ENCODE data around the gene GNAI2.
"Not testable (repeated sequence)": the region's sequence is repeated elsewhere in the genome, so short reads cannot be mapped to it uniquely, and the experiment has no call there.

Gene GNAI2

DNA sequence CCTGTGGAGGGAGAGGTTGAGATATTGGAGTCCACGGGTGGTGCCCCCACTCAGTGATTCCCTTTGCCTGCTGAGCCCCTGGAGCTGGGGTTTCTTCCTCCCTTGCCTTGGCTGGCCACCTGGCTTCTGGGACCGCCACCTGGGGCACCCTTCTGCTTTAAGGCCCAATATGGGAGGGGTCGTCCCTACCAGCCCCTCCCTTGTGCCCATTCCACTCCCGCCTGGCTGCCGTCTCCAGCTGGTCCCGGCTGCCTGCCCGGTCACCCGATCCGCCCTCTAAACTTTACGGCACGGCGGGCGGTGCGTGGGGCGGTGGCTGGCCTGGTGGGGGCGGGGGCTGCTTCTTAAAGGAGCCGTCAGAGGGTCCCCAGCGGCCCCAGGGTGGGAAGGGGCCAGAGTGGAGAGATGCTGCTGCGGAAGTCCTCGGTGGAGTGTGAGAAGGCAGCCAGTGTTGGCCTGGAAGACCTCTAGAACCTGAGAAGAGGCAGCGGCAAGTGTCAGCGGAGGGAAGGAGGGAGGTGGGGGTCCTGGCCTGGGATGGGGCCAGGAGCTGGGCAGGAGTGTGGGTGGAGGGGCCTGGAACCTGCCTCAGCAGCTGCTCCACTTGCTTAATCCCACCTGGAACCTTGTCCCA lies 31.4 kb downstream of the GNAI2 start:
- no peak for DNase-seq

DNA sequence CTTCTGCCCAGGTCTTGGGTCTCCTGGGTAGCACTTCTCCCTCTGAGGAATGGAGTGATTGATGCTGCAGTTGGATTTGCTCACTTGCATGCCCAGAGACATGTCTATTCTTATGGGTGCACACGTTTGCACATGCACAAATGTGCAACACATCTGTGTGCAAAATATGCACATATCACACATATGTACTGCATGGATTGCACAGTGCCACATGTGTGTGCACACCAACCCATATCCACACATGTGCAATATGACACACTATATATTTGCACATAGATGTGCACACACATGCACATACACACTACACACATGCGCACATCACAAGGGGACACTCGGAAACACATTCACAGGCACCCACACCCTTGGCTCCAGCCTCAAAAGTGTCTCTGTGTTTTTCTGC lies 32.3 kb downstream of the GNAI2 start:
- DNase-seq: no peak

DNA sequence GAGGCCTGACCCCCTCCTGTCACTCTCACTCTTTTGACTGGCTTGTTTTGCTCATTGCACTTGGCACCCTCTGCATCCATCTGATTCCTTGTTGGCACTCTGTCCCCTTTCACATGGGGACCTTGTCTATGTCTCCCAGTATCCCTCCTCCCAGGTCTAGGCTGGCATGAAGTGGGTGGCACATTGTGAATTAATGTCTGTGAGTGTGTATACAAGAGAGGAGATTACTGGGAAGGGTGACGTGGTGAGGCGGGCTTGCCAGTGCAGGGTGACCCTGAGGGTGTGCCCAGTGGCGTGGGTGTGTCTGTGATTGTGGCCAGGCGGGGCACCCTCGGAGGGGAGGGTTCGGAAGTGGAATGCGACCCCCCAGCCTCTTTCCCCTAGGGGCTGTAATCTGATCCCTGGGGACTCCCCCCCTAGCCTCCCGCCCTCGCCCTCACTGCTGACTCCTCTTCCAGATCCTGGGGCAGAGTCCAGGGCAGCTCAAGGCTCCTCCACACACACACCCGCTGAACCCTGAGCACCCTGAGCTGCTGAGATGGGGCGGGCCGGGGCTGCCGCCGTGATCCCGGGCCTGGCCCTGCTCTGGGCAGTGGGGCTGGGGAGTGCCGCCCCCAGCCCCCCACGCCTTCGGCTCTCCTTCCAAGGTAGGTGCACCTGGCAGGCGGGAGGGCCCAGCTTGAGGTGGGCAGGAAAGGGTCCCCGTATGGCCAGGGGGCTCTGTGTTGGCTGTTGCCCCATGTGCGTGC lies 32.9 kb downstream of the GNAI2 start, which contains the start of gene SEMA3B:
TSS of gene SEMA3B (plus strand) at position 445 of the 749 bp plus-strand sequence. CDS start at position 539, 94 bp downstream.
- DNase-seq: no peak

DNA sequence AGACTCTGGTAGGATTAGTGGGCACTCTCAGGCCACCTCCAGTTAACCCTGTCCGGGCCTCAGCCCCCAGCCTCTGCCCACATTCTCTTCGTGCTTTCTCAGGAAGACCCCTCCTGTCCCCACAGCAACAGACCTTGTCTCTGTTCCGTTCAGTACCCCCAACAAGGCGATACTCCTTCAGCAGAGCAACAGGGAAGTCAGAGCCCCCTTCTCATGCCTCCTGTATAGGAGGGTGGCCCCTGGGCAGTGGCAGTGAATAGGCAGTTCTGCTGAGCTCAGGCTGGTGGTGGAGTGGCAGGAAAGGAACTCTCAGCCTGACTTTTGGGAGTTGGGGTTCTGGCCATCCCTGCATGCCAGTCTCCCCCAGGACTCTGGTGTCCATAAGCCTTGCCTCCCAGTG lies 33.5 kb downstream of the GNAI2 start:
- no peak for DNase-seq

DNA sequence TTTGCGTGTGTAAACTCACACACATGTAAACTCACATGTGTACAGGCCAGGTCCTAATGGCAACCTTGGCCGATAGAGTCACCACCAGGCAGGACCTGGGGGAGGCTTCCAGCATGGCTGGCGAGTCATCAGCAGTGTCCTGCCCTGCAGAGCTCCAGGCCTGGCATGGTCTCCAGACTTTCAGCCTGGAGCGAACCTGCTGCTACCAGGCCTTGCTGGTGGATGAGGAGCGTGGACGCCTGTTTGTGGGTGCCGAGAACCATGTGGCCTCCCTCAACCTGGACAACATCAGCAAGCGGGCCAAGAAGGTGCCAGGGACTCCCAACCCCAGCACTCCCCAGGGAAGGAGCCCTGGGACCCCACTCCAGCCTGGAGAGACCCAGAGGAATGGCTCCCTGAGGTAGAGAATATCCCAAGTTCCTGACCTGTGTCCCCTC lies 34.0 kb downstream of the GNAI2 start:
- DNase-seq: no peak

DNA sequence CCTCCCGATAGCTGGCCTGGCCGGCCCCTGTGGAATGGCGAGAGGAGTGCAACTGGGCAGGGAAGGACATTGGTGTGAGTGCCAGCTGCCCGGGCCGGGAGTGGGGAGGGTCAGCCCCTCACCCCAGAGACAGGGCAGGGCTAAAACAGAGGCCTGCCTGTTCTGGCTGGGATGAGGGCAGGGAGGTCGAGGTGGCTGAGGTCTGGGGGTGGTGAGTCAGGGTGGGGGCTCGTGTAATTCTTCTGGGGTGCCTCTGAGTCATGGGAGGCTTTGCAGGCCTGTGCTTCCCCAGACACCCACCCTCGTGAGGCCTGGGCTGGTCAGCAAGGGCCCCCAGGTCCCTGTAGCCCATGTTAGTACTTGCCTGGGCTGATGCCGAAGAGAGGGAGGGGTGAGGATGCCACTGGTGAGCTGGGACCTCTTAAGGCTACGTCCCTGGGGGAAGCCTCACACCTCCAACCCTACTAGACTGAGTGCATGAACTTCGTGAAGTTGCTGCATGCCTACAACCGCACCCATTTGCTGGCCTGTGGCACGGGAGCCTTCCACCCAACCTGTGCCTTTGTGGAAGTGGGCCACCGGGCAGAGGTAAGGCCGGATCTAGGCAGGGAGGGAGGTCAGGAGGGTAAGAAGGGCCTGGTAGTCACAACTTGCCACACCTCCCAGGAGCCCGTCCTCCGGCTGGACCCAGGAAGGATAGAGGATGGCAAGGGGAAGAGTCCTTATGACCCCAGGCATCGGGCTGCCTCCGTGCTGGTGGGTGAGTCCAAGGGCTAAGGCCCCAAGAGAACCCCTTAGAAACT lies 34.6 kb downstream of the GNAI2 start:
- DNase-seq: no peak

DNA sequence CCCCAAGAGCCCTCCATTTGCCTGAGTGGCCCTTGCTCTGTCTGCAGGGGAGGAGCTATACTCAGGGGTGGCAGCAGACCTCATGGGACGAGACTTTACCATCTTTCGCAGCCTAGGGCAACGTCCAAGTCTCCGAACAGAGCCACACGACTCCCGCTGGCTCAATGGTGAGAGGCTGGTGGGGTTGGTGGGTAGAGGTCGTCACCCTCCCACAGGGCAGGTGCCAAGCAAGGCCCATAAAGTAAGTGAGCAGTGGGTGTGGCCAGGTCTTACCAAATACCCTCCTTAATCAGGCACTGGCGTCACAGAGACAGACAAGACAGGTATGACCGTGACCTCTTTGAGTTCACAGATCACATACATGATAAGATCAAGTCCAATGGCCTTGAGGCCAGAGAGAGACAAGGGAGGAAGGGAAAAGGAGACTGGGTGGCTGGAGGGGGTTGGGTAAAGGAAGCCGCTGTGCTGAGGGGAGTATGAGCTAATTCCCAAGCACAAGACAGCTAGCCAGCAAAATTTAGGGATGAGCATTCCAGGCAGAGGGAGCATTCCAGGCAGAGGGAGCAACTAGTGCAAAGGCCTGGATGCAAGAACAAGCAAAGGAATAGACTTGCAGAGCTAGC lies 35.4 kb downstream of the GNAI2 start:
- DNase-seq: no peak

DNA sequence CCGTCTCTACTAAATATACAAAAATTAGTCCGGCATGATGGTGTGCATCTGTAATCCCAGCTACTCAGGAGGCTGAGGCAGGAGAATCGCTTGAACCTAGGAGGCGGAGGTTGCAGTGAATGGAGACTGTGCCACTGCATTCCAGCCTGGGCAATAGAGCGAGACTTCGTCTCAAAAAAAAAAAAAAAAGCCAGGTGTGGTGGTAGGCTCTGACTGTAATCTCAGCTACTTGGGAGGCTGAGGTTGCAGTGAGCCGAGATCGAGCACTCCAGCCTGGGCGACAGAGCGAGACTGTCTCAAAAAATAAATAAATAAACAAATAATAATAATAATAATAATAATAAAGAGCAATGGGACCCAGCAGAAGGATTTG lies 36.5 kb downstream of the GNAI2 start:
- DNase-seq: not testable (repeated sequence)

DNA sequence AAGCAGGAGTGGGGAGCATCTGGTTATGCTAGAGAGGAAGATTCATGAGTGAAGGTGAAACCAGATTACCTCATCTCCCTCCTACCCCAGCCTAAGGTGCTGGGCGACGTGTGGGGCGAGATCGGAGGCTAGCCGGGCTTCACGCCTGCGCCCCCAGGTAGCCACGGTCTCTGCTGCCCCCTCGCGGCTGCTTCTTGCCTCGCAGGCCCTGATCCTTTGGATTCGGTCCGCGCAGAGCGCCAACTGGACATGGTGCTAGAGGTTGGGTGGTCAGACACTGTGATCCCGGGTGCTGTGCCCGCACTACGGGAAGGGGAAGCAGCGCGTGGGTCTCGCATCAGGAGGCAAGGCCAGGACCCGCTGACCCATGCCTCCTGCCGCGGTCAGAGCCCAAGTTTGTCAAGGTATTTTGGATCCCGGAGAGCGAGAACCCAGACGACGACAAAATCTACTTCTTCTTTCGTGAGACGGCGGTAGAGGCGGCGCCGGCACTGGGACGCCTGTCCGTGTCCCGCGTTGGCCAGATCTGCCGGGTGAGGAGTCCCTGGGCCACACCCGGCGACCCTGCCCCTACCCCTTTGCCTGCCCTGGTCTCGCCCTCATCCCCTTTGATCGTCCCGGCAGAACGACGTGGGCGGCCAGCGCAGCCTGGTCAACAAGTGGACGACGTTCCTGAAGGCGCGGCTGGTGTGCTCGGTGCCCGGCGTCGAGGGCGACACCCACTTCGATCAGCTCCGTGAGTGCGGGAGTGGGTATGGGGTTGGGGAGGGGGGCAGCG lies 37.1 kb downstream of the GNAI2 start:
- no peak for DNase-seq

DNA sequence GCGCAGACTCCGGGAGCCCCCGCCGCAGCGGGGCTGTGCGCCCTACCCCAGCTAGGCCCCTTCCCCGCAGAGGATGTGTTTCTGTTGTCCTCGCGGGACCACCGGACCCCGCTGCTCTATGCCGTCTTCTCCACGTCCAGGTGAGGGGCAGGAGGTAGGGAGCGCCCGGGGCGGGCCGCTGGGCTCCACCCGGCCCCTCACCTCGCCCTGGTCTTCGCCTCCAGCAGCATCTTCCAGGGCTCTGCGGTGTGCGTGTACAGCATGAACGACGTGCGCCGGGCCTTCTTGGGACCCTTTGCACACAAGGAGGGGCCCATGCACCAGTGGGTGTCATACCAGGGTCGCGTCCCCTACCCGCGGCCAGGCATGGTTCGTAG lies 37.7 kb downstream of the GNAI2 start:
- no peak for DNase-seq

DNA sequence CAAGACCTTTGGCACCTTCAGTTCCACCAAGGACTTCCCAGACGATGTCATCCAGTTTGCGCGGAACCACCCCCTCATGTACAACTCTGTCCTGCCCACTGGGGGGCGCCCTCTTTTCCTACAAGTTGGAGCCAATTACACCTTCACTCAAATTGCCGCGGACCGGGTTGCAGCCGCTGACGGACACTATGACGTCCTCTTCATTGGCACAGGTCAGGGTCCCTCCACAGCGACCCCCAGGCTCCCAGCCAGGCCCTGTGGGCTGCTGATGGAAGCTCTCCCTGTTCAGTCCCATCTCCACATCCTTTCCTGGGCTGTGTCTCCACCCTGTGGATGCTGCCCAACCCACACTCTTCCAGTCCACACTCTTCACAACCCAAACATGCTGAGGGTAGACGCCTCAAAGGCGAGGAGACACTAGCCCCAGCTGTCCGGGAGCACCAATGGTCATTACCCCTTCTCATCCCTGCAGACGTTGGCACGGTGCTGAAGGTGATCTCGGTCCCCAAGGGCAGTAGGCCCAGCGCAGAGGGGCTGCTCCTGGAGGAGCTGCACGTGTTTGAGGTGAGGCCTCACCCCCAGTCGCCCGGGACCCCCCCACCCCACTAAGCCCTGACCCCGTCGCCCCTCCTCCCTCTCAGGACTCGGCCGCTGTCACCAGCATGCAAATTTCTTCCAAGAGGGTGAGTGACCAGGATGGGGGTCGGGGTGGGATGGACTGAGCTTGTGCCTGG lies 38.5 kb downstream of the GNAI2 start:
- no peak for DNase-seq

DNA sequence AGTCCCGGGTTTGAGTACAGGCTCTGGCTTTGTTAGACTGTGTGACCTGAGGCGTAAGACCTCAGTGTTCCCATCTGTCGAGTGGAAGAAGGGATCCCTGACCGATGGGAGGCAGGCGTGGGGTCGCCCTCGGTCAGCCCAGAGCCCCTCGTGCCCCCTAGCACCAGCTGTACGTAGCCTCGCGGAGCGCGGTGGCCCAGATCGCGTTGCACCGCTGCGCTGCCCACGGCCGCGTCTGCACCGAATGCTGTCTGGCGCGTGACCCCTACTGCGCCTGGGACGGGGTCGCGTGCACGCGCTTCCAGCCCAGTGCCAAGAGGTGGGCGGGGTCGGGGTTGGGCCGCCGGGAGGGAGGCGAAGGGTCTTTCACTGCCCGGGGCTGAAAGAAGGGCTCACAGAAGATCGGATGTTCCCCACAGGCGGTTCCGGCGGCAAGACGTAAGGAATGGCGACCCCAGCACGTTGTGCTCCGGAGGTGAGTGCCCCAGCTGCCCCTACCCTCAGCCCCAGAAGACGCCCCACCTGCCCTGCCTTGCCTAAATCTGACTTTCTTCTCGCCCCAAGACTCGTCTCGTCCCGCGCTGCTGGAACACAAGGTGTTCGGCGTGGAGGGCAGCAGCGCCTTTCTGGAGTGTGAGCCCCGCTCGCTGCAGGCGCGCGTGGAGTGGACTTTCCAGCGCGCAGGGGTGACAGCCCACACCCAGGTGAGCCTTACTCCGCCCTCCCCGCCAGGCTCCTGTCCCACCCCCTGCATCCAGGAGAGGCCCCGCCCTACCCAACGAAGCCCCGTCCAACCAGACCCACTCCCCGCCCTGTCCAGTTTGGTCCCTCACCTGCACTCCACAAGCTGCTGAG lies 39.4 kb downstream of the GNAI2 start:
- DNase-seq: no peak

DNA sequence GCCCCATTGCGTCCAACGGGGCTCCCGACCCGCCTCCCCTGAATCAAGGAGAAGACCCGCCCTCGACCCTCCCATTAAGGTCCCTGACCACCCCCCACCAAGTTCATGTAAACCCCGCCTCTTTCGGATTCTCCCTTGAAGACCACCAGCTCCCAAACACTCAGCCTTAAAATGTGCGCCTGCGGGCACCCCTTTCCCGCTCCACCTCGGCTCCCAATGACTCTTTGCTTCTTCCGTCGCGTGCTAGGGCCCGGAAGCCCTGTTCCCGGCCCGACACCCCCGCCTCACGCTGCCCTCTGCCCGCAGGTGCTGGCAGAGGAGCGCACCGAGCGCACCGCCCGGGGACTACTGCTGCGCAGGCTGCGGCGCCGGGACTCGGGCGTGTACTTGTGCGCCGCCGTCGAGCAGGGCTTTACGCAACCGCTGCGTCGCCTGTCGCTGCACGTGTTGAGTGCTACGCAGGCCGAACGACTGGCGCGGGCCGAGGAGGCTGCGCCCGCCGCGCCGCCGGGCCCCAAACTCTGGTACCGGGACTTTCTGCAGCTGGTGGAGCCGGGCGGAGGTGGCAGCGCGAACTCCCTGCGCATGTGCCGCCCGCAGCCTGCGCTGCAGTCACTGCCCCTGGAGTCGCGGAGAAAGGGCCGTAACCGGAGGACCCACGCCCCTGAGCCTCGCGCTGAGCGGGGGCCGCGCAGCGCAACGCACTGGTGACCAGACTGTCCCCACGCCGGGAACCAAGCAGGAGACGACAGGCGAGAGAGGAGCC lies 40.2 kb downstream of the GNAI2 start:
- no peak for DNase-seq

DNA sequence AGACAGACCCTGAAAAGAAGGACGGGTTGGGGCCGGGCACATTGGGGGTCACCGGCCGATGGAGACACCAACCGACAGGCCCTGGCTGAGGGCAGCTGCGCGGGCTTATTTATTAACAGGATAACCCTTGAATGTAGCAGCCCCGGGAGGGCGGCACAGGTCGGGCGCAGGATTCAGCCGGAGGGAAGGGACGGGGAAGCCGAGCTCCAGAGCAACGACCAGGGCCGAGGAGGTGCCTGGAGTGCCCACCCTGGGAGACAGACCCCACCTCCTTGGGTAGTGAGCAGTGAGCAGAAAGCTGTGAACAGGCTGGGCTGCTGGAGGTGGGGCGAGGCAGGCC lies 40.7 kb downstream of the GNAI2 start:
- no peak for DNase-seq

DNA sequence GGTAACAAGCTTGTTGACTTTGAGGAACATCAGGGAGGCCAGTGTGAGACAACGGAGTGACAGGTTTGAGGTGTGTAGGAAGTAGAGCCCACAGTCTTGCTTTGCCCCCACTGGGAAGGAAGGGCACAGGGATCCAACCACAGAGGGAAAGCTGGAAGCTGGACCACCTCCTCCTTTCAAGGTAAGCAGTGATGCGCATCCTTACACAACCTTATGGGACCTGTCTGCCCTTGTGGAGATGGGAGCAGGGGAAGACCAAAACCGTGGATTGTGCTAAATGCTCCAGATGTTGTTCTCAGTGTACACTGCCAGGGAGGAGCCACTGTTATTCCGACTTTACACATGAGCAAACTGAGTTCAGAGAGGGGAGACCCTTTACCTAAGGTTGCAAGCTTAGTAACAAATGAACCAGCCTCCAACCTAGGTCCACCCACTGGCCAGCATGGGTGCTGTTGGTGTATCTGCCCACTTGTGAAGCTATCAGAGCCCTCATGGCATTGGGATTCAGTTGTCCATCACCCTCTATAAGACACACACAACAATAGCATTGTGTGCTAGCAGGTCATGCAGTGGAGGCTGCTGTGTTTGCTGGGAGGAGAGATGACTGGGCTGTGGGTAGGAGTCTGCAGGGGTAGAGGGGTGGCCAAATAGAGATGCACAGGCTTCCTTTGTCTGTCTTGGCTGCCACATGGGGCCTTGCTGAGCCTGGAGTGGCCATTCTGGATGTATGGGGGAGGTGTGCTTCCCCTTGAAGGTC lies 42.3 kb downstream of the GNAI2 start:
- no peak for DNase-seq

DNA sequence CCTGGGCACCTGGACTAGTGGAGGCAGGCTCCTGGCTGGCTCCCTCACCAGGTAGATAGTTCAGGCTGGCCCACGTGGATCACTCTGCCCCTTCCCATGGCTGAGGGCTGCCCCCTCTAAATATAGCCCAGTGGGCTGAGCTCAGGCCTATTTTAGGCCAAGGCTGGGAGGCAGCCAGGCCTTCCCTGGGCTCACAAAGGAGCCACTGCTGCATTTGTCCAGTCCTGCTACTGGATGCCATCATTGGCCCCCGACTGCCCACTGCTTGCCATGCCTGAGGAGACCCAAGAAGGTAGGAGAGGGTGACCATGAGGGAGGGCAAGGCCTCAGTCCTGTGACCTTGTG lies 42.8 kb downstream of the GNAI2 start, which contains the start of gene LSMEM2:
TSS of gene LSMEM2 (plus strand) at position 208 of the 345 bp plus-strand sequence. CDS start at position 235, 27 bp downstream.
- DNase-seq: no peak

DNA sequence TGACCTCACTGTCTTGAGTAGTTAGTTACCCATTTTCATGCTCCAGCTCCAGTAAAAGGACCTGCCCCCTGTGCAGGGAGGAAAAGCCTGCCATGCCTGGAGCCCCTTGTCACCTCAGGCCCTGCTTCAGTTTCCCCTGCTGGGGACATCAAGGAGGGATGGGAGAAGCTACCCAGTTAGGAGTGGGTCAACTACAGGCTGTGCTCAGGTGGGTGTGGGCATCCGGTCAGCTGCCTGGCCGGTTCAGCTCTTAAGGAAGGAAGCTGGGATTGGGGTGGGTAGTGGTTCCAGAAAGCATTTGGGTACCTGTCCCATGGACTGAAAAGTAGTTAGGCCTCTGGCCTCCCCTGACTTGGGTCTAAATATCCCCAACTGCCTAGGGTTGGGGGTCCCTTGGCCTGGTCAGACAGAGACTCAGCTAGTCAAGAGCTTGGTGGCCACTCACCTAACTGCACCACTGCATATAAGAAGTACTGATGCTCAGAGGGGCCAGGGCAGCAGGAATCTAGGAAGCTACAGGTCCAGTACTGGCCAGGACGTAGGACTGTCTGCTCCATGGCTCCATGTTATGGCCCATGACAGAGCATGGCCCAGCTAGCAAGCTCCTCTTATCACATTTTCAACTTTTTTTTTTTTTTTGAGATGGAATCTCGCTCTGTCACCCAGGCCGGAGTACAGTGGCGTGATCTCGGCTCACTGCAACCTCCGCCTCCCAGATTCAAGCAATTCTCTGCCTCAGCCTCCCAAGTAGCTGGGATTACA lies 43.4 kb downstream of the GNAI2 start:
- no peak for DNase-seq

DNA sequence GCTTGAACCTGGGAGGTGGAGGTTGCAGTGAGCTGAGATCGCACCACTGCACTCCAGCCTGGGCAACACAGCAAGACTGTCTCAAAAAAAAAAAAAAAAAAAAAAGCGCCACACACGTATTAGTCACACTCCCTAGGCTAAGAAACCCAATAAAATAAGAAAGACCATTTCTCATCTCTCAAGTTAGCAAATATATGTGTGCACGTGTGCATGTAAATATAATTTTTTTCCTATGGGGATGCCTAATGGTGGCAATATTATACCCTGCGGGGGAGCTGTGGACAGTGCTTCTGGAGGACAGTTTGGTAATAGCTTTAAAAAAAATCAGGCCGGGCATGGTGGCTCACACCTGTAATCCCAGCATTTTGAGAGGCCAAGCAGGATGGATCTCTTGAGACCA lies 48.1 kb downstream of the GNAI2 start:
- DNase-seq: not testable (repeated sequence)

Data from cortex of kidney (tissue), 1 donor.